Astrocyte of the spinal cord (primary cell): ENCODE results near the gene SEMA7A.

Experiments used
- DNase-seq: peaks from one replicate; pipeline ENCODE4 v3.0.0; 2011; ENCODE audit warnings: low read depth, low spot score
- H3K4me3 ChIP-seq: 2 replicates; pipeline ENCODE4 v1.5.1; 2011; ENCODE audit warnings: low read depth, mild to moderate bottlenecking, low read length, moderate library complexity
- in situ Hi-C: cut with HindIII; loops from 2 replicates; pipeline ENCODE4 v1.10.0; 2017; ENCODE audit warnings: low sequenced_read_pairs
- TF ChIP-seq, protein P1 (sequence below): IDR thresholded peaks from 2 replicates; pipeline ENCODE4 v1.5.1; 2012; ENCODE audit warnings: low read depth, mild to moderate bottlenecking, low read length, inconsistent platforms

SEMA7A gene

DNA sequence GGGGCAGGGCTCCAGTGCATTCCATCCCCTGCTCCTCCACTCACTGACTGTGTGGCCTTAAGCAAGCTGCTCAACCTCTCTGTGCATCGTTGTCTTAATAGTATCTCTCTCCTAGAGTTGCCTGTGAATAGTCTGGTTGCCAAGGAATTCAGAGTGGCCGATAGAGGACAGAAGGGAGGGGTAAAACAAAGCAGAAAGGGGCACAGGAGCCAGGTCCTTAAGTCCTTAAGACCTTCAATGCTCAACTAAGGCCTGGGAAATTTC lies 52.6 kb downstream of the SEMA7A start:
- in situ Hi-C loops: no loop called here
- TF ChIP-seq, protein P1, sequence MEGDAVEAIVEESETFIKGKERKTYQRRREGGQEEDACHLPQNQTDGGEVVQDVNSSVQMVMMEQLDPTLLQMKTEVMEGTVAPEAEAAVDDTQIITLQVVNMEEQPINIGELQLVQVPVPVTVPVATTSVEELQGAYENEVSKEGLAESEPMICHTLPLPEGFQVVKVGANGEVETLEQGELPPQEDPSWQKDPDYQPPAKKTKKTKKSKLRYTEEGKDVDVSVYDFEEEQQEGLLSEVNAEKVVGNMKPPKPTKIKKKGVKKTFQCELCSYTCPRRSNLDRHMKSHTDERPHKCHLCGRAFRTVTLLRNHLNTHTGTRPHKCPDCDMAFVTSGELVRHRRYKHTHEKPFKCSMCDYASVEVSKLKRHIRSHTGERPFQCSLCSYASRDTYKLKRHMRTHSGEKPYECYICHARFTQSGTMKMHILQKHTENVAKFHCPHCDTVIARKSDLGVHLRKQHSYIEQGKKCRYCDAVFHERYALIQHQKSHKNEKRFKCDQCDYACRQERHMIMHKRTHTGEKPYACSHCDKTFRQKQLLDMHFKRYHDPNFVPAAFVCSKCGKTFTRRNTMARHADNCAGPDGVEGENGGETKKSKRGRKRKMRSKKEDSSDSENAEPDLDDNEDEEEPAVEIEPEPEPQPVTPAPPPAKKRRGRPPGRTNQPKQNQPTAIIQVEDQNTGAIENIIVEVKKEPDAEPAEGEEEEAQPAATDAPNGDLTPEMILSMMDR: no peak

DNA sequence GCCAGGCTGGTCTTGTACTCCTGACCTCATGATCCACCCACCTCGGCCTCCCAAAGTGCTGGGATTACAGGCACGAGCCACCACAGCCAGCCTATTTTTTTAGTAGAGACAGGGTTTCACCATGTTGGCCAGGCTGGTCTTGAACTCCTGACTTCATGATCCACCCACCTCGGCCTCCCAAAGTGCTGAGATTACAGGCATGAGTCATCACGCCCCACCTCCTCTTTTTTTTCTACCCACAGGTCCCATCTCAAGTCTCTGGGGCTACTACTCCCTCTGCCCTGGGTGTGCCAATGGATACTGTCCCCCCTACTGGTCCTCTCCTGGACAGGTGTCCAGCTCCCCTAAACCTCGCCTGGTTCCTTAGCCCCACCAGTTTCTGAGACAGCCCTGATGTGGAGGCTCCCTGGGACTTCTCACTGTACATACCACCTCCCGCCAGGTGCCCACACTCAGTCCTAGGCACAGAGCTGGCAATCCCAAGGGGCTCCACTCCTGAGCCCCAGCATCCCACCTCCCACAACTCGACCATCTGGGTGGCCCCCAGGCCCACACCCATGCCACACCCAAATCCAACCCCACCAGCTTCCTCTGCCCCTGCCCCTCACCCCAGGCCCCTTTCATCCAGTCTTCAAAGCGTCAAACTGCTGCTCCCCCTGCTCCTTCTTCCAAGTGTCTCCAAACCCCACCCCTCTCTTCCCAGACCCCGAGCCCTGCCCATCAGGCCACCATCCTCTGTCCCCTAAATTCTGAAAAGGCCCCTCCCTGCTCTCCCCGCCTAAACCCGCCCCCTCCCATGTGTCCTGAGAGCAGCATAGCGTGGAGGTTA lies 53.2 kb downstream of the SEMA7A start:
- in situ Hi-C loops: no loop called here

More for the DNA sequence above, 52.6 kb downstream of the SEMA7A start:
- H3K4me3 ChIP-seq: no peak overlapping the region
- no peak for DNase-seq

DNA sequence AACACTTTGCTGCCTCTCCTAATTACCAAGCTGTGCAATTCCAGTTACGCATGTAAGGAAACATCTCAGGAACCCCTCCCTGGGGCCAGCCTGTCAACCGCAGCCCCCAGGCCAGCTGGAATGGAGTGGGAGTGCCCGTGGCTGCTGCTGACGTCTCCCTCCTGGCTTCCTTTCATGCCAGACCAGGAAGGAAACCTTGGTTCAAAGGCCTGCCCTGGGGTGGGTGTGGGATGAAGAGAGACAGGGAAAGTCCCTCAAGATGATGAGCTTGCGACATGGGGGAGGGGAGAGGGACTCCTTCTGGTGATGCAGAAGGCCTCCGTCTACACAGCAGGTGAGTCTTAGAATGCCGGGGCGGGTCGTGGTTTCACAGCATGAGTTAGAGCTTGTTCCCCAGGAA lies 54.9 kb downstream of the SEMA7A start:
- DNase-seq: peak; percentile 43
- in situ Hi-C loops: no loop called here
- TF ChIP-seq, protein P1: no peak
- H3K4me3 ChIP-seq: no peak overlapping the region

More for the DNA sequence above, 53.2 kb downstream of the SEMA7A start:
- no peak overlapping the region for H3K4me3 ChIP-seq
- TF ChIP-seq, protein P1: no peak
- no peak for DNase-seq

DNA sequence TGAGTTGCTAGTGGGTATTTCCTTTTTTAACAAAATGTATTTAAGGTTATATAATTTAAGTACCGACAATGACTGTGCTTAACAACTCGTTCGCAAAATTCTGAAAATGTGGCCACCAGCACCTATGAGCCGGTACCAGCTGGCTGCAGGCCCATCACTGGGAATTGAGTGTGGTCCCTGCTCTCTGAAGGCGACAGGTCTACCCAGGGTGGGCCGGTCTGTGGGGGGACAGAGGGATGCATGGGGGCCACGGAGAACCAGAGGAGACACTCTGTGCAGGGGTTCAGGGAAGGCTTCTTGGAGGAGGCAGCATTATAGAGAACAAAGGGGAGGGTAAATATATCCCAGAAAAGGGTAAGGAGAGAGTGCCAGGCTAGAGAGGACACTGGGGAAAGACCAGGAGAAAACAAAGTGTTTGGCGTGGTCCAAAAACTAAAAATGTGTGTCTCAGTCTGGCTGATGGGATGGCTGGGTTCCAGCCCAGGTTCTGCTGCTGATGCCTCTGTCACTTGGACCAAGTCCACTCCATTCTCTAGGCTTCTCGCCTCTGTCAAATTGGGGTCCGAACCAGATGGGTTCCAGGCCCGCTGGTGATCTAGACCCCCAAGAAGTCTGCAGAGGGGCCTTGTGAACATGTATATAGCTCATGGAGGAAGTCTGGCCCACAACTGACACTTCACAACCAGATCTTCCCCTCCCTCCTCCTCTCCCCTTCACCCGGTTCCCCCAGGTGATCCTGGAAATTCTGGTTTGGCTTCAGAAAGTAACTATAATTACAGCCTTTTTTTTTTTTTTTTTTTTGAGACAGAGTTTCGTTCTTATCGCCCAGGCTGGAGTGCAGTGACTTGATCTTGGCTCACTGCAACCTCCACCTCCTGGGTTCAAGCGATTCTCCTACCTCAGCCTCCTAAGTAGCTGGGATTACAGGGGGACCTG lies 55.7 kb downstream of the SEMA7A start:
- DNase-seq: no peak
- in situ Hi-C loops: no loop called here
- no peak overlapping the region for H3K4me3 ChIP-seq
- TF ChIP-seq, protein P1: no peak

DNA sequence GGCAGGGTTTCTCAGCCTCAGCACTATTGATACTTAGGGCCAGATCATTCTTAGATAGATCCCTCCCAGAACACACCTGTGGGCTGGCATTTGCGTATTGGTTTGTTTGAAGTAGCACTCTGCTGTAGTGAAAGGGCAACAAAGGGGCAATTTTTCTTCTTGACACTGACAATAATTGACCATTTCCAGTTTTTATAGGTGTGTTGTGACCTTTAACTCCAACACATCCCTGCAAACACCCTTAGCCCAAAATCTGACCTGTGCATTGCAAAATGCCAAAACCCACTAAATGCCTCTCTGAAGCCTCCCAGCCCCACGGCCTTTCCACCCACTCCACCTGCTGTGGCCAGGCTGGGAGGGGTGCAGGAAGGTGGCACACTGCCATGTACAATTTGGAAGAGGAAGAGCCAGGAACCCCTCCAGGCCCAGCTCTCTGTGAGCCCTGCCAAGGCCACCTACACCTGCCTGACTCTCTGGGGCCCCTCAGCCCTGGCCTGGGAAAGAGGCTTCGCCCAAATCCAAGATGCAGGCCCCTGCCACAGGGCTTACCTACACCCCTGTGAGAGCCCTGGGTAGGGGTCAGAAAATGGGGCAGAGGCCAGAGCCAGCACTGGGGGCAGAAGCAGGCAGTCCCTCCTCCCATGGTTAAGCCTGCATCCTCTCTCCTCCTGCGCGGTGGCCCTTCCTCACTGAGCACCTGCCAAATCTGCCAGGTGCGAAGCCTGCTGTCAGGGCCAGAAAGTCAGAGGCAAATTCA lies 56.8 kb downstream of the SEMA7A start:
- TF ChIP-seq, protein P1: no peak
- no peak for DNase-seq
- in situ Hi-C loops: no loop called here
- no peak overlapping the region for H3K4me3 ChIP-seq

DNA sequence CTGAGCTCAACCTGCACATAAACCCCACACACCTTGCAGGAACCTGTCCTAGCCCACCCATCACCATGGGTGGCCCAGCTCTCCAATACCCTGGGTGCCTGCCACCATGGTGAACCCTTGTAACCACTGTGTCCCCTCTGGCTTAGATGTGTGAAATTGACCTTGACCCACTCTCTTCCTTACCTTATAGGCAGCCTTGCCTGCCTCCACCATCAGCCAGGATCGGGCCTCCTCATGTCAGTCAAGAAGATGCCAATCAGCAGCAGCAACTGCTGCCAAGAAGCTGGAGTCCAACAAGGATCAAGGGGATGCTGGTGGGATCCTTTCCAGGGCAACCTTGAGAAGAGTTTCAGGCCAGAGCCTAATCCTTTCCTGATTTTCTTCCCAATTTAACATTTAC lies 57.5 kb downstream of the SEMA7A start:
- TF ChIP-seq, protein P1: no peak
- in situ Hi-C loops: no loop called here
- H3K4me3 ChIP-seq: no peak overlapping the region
- no peak for DNase-seq
